ENCODE results near the gene ADH4.
"Not testable (repeated sequence)": the region's sequence is repeated elsewhere in the genome, so short reads cannot be mapped to it uniquely, and the experiment has no call there.

Gene ADH4

DNA sequence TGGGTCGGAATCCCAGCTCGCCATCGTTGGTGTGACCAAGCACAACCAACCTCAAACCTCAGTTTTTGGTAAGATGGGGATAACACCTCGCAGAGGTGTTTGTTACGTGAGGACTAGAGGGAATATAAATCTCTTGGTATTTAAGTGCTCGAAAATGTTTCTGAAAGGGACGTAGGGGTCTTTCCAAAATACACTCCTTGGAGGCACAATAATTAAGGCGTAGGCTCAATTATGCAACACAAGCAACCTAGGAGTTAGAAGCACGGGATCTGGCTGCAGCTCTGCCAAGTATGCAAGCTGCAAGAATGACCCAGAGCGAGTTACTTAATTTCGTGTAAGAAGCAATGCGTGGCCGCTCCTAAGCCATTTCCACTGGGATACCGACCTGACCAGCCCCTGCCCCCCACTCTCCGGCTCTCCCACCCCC is 56.1 kb downstream of the ADH4 start:
- DNase-seq = peak in 7 of 10 donors; percentile 22 to 69 (median 32)
- intact Hi-C loops (cut with DNase I) = loop anchor here (1.0 to 10.0 kb wide), 2 partner anchors 93 to 160 kb away; partner anchors contain the start of gene METAP1

- intact Hi-C loops (cut with DNase I) = loop anchor here (10.0 kb wide), 1 partner anchor 90 kb away; the partner anchor contains the start of gene METAP1
- no peak for DNase-seq
Measured at GRCh38 chr4:99084595-99084994, 59.5 kb downstream of the ADH4 start.

DNA sequence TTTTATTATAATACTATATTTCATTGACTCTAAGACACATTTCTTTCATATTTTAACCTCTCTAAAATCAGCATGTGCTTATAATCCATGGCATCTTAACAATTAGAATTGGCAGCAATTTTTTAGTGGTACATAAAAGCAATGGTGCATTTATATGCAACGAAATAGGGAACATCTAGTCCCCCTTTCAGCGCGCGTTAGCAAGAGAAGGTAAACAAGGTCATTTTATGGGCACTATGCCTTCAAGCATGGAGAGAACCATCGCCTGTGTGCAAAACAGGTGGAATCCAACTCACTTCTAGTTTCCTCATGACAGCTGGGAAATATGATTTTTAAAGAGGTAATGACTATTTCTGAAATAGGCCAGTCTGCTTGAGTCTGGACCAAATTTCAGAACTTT is 61.9 kb downstream of the ADH4 start:
- intact Hi-C loops (cut with DNase I) = loop anchor here (10.0 kb wide), 1 partner anchor 87 kb away; the partner anchor contains the start of gene METAP1
- no peak for DNase-seq

GRCh38 chr4:99080869-99081268 is 63.2 kb downstream of the ADH4 start:
- intact Hi-C loops (cut with DNase I) = loop anchor here (10.0 kb wide), 1 partner anchor 86 kb away; the partner anchor contains the start of gene METAP1
- DNase-seq = not testable (repeated sequence)

- intact Hi-C loops (cut with DNase I) = loop anchor here (10.0 kb wide), 1 partner anchor 85 kb away; the partner anchor contains the start of gene METAP1
Measured at GRCh38 chr4:99079625-99080295, 64.3 kb downstream of the ADH4 start.

DNA sequence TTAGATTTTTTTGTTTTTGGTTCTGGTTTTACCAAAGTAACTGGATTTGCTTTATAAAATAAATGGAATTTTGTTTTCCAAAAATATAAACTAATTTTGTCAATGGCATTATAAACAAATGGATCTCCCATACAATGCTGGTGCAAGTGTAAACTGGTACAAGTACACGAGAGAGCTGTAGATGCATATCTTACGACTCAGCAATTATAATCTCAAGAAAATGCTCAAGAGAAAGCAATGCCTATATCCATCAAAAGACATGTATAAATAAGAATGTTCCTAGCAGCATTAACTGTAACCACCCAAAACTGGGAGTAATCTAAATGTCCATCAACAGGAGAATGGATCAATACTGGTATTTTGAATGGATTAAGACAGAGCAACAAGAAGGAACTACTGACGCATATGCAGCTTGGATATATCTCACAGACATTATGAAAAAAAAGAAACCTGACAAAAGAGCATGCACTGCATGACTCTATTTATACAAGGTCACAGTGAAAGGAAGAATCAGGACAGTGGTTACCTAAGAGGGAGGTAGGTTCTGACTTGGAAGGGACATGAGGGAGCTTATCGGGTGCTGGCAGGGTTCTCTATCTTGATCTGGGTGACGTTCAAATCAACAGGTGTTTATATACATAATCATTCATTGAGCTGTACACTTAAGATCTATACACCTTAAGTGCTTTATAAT is 65.0 kb downstream of the ADH4 start:
- no peak for DNase-seq
- intact Hi-C loops (cut with DNase I) = no loop called here

More at GRCh38 chr4:99079625-99080295, 64.3 kb downstream of the ADH4 start:
- DNase-seq = no peak

GRCh38 chr4:99078336-99078735 is 65.8 kb downstream of the ADH4 start:
- DNase-seq = no peak
- intact Hi-C loops (cut with DNase I) = no loop called here

DNA sequence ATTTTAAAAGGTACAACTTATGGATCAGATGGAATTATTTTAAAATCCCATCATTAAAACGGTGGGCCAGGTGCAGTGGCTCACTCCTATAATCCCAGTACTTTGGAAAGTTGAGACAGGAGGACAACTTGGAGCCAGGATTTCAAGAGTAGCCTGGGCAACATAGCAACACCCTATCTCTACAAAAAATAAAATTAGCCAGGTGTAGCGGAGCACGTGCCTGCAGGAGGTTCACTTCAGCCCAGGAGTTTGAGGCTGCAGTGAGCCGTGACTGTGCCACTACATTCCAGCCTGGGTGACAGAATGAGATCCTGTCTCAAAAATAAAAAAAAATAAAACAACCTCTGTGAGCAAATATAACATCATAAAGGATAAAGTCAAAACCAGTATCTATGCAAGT is 66.9 kb downstream of the ADH4 start:
- no peak for DNase-seq

DNA sequence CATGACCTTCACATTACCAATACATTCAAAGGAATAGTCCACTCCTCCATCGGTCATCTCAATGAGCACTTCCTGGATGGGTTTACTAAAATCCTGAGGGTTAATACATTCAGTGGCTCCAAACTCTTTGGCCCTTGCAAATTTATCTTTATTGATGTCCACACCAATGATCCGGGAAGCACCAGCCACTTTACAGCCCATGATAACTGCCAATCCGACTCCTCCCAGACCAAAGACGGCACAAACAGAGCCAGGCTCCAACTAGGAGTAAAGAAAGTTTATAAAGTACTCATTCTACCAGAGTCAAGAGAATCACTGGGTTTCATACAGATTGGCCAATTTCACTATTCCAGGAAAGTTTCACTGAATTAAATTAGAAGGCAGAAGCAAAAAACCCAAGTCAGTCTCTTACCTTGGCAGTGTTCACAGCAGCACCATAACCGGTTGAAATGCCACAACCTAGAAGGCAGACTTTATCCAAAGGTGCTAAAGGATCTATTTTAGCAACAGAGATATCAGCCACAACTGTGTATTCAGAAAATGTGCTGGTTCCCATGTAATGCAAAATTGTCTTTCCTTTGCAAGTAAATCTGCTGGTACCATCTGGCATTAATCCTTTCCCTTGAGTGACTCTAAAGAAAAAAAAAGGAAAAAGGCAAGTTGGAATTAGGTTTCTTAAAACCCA is 67.7 kb downstream of the ADH4 start:
- DNase-seq = no peak
- intact Hi-C loops (cut with DNase I) = no loop called here

More for the DNA sequence above, 66.9 kb downstream of the ADH4 start:
- intact Hi-C loops (cut with DNase I) = no loop called here

- no peak for DNase-seq
- intact Hi-C loops (cut with DNase I) = no loop called here
Measured at GRCh38 chr4:99074816-99075215, 69.3 kb downstream of the ADH4 start.
